ENCODE results near the gene ZFHX3.

The ZFHX3 gene

GRCh38 chr16:72926177-72927070 lies 121.5 kb downstream of the ZFHX3 start:
- no peak for DNase-seq

- no peak for DNase-seq
Observed at GRCh38 chr16:72925631-72925979, 122.3 kb downstream of the ZFHX3 start.

GRCh38 chr16:72924927-72925630 lies 122.8 kb downstream of the ZFHX3 start:
- no peak for DNase-seq

GRCh38 chr16:72924537-72924926 lies 123.4 kb downstream of the ZFHX3 start:
- no peak for DNase-seq

GRCh38 chr16:72923757-72924156 lies 124.2 kb downstream of the ZFHX3 start:
- DNase-seq, result no peak

GRCh38 chr16:72922714-72923113 lies 125.2 kb downstream of the ZFHX3 start:
- no peak for DNase-seq

- no peak for DNase-seq
Observed at GRCh38 chr16:72921620-72922019, 126.3 kb downstream of the ZFHX3 start.

GRCh38 chr16:72921106-72921505 lies 126.8 kb downstream of the ZFHX3 start:
- DNase-seq, result no peak

- DNase-seq, result no peak
Observed at GRCh38 chr16:72917051-72917450, 130.9 kb downstream of the ZFHX3 start.

GRCh38 chr16:72915331-72915730 lies 132.6 kb downstream of the ZFHX3 start:
- no peak for DNase-seq

GRCh38 chr16:72913551-72913950 lies 134.4 kb downstream of the ZFHX3 start:
- DNase-seq, result no peak

- no peak for DNase-seq
Observed at GRCh38 chr16:72911971-72912370, 136.0 kb downstream of the ZFHX3 start.

- DNase-seq, result no peak
Observed at GRCh38 chr16:72910875-72911274, 137.1 kb downstream of the ZFHX3 start.

- no peak for DNase-seq
Observed at GRCh38 chr16:72910381-72910780, 137.5 kb downstream of the ZFHX3 start.

- no peak for DNase-seq
Observed at GRCh38 chr16:72909196-72909595, 138.7 kb downstream of the ZFHX3 start.

GRCh38 chr16:72908362-72909167 lies 139.4 kb downstream of the ZFHX3 start:
- DNase-seq, result no peak

- no peak for DNase-seq
Observed at GRCh38 chr16:72905581-72905980, 142.3 kb downstream of the ZFHX3 start.

- no peak for DNase-seq
Observed at GRCh38 chr16:72903176-72903575, 144.8 kb downstream of the ZFHX3 start.

- DNase-seq, result no peak
Observed at GRCh38 chr16:72902206-72902605, 145.7 kb downstream of the ZFHX3 start.

GRCh38 chr16:72901000-72901627 lies 146.8 kb downstream of the ZFHX3 start:
- DNase-seq, result no peak

- DNase-seq, result no peak
Observed at GRCh38 chr16:72898216-72898825, 149.6 kb downstream of the ZFHX3 start.

GRCh38 chr16:72897707-72898106 lies 150.2 kb downstream of the ZFHX3 start:
- no peak for DNase-seq
